ENCODE results near the gene GSTM3.
"Not testable (repeated sequence)": the region's sequence is repeated elsewhere in the genome, so short reads cannot be mapped to it uniquely, and the experiment has no call there.

Gene GSTM3

GRCh38 chr1:109689844-109690405, 50.9 kb downstream of the GSTM3 start:
- Histone ChIP-seq H3K36me3 (ENCODE audit: control insufficient read depth, insufficient read depth, low read length) (no peaks in the 10 kb centered on the region), H3K27ac (ENCODE audit: low read depth, low read length, severe bottlenecking) (no peak overlapping the region), H3K4me3 (ENCODE audit: extremely low read depth, insufficient read depth, low read length, poor library complexity, severe bottlenecking) (no peak overlapping the region), H3K4me1 (ENCODE audit: control insufficient read depth, insufficient read depth, low read length, poor library complexity, severe bottlenecking) (no peaks in the 10 kb centered on the region), H3K9me3 (ENCODE audit: control insufficient read depth, low read length) (no peaks in the 10 kb centered on the region)
- no CpG with 5 or more reads among the region's 6 CpGs for WGBS, 2 experiments (ENCODE audit: insufficient coverage in 2 of 2)

- no peak within 1 kb of the TSS for H3K4me3 ChIP-seq (ENCODE audit: extremely low read depth, insufficient read depth, low read length, poor library complexity, severe bottlenecking)
- H3K27ac ChIP-seq (ENCODE audit: low read depth, low read length, severe bottlenecking): no peak within 1 kb of the TSS
- no CpG with 5 or more reads among the region's 46 CpGs for WGBS, 2 experiments (ENCODE audit: insufficient coverage in 2 of 2)
- H3K9me3 ChIP-seq (ENCODE audit: control insufficient read depth, low read length): no peaks in the 10 kb centered on the region
- H3K4me1 ChIP-seq (ENCODE audit: control insufficient read depth, insufficient read depth, low read length, poor library complexity, severe bottlenecking): no peaks in the 10 kb centered on the region
- H3K36me3 ChIP-seq (ENCODE audit: control insufficient read depth, insufficient read depth, low read length): no peaks in the 10 kb centered on the region
Measured at GRCh38 chr1:109687641-109688499, 53.0 kb downstream of the GSTM3 start, which contains the start of gene GSTM1. Gene GSTM1 (plus strand): TSS chr1:109687817. CDS start chr1:109687874, 57 bp downstream.

- not testable (repeated sequence) for H3K27ac ChIP-seq (ENCODE audit: low read depth, low read length, severe bottlenecking); H3K4me1 ChIP-seq (ENCODE audit: control insufficient read depth, insufficient read depth, low read length, poor library complexity, severe bottlenecking); H3K4me3 ChIP-seq (ENCODE audit: extremely low read depth, insufficient read depth, low read length, poor library complexity, severe bottlenecking); H3K36me3 ChIP-seq (ENCODE audit: control insufficient read depth, insufficient read depth, low read length); H3K9me3 ChIP-seq (ENCODE audit: control insufficient read depth, low read length)
- no CpG with 5 or more reads among the region's 11 CpGs for WGBS, 2 experiments (ENCODE audit: insufficient coverage in 2 of 2)
Measured at GRCh38 chr1:109687109-109687508, 53.7 kb downstream of the GSTM3 start.

- not testable (repeated sequence) for H3K4me3 ChIP-seq (ENCODE audit: extremely low read depth, insufficient read depth, low read length, poor library complexity, severe bottlenecking); H3K36me3 ChIP-seq (ENCODE audit: control insufficient read depth, insufficient read depth, low read length); H3K9me3 ChIP-seq (ENCODE audit: control insufficient read depth, low read length); H3K4me1 ChIP-seq (ENCODE audit: control insufficient read depth, insufficient read depth, low read length, poor library complexity, severe bottlenecking); H3K27ac ChIP-seq (ENCODE audit: low read depth, low read length, severe bottlenecking)
- no CpG with 5 or more reads among the region's 4 CpGs for whole genome bisulfite sequencing, 2 experiments (ENCODE audit: insufficient coverage in 2 of 2)
Measured at GRCh38 chr1:109685890-109686289, 54.9 kb downstream of the GSTM3 start.

GRCh38 chr1:109685399-109685798, 55.4 kb downstream of the GSTM3 start:
- not testable (repeated sequence) for H3K4me1 ChIP-seq (ENCODE audit: control insufficient read depth, insufficient read depth, low read length, poor library complexity, severe bottlenecking); H3K4me3 ChIP-seq (ENCODE audit: extremely low read depth, insufficient read depth, low read length, poor library complexity, severe bottlenecking); H3K9me3 ChIP-seq (ENCODE audit: control insufficient read depth, low read length); H3K27ac ChIP-seq (ENCODE audit: low read depth, low read length, severe bottlenecking); H3K36me3 ChIP-seq (ENCODE audit: control insufficient read depth, insufficient read depth, low read length)
- WGBS, 2 experiments (ENCODE audit: insufficient coverage in 2 of 2): no CpG with 5 or more reads among the region's 1 CpG

- WGBS, 2 experiments (ENCODE audit: insufficient coverage in 2 of 2): no CpG with 5 or more reads among the region's 6 CpGs
- not testable (repeated sequence) for H3K27ac ChIP-seq (ENCODE audit: low read depth, low read length, severe bottlenecking); H3K36me3 ChIP-seq (ENCODE audit: control insufficient read depth, insufficient read depth, low read length); H3K4me3 ChIP-seq (ENCODE audit: extremely low read depth, insufficient read depth, low read length, poor library complexity, severe bottlenecking); H3K9me3 ChIP-seq (ENCODE audit: control insufficient read depth, low read length); H3K4me1 ChIP-seq (ENCODE audit: control insufficient read depth, insufficient read depth, low read length, poor library complexity, severe bottlenecking)
Measured at GRCh38 chr1:109684777-109685176, 56.1 kb downstream of the GSTM3 start.

Measured in mesodermal cell (in vitro differentiated cells).